HEK293 (cell line): ENCODE results near the gene PHYKPL.

Experiments used
- ZFP69B ChIP-seq: fragments of 450-650 bp; formaldehyde crosslinking; IDR thresholded peaks from 2 replicates; pipeline ENCODE4 v1.5.1; 2016; ENCODE audit warnings: missing biosample characterization, missing genetic modification characterization
- ZNF121 ChIP-seq: fragments of 450-650 bp; formaldehyde crosslinking; IDR thresholded peaks from 2 replicates; pipeline ENCODE4 v1.5.1; 2016; ENCODE audit warnings: missing biosample characterization, missing genetic modification characterization
- ZNF274 ChIP-seq, 2 experiments: fragments of 200-500 bp in 1 of 2; fragments of 450-650 bp in 1 of 2; sonication (Bioruptor generic) in 1 of 2; formaldehyde crosslinking in 1 of 2; IDR thresholded peaks; 2 replicates each; pipeline versions ENCODE4 v1.5.1 to v1.6.1; 2014 to 2016; ENCODE audit warnings: borderline replicate concordance in 1 of 2, inconsistent platforms in 1 of 2, low read length in 1 of 2, missing biosample characterization in 1 of 2, missing genetic modification characterization in 1 of 2
- ZNF37A ChIP-seq: fragments of 450-650 bp; IDR thresholded peaks from 2 replicates; pipeline ENCODE4 v1.5.1; 2018; ENCODE audit warnings: missing biosample characterization, missing genetic modification characterization
- ZNF404 ChIP-seq: fragments of 450-650 bp; formaldehyde crosslinking; IDR thresholded peaks from 2 replicates; pipeline ENCODE4 v1.5.1; 2017; ENCODE audit warnings: missing biosample characterization, missing genetic modification characterization
- TF ChIP-seq, protein P1 (sequence below): fragments of 450-650 bp; formaldehyde crosslinking; IDR thresholded peaks from 2 replicates; pipeline ENCODE4 v1.5.1; 2016; ENCODE audit warnings: missing biosample characterization, missing genetic modification characterization
- TF ChIP-seq, protein P2 (sequence below): fragments of 450-650 bp; formaldehyde crosslinking; IDR thresholded peaks from 2 replicates; pipeline ENCODE4 v1.5.1; 2016; ENCODE audit warnings: missing biosample characterization, missing genetic modification characterization
- TF ChIP-seq, protein P3 (sequence below): fragments of 450-650 bp; formaldehyde crosslinking; IDR thresholded peaks from 2 replicates; pipeline ENCODE4 v1.5.1; 2016; ENCODE audit warnings: missing biosample characterization, missing genetic modification characterization, low read depth

DNA sequence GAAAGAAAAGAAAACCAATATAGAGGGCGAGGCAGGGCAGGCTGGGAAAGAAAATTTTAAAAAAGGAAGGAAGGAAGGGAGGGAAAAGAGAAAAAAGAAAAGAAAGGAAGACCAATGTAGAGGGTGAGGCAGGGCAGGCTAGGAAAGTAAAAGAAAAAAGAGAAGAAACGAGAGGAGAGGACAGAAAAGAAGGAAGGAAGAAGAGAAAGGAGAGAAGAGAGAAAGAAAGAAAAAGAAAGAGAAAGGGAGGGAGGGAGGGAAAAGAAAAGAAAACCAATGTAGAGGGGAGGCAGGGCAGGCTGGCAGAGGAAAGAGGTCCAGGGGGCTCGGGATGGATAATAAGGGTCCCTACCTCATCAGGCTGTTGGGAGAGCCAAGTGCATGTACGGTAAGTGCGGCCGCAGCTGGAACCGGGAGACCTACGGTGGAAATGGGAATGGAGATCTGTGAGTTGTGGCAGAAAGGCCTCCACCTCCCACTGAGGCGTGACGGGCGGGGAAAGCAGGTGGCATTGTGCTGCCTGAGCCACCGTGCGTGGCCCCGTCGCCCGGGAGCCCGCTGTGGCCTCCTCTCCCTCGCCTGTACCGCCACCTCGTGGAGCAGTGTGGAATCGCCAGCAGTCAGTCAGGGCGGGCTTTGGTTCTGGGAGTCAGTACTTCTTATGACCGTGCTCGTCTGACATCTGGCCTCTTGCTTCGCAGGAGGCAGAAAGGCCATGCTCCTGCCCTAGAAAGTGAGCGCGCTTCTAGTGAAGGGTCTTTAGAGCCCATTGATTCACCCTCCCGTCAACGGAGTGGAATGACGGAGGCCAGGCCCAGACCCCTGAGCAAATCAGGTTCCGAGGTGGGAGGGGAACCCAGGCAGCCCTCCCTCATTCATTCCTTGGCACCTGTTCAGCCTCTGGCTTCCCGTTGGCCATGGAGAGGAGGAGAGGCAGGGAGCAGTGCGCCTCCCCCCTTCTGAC is 68.5 kb downstream of the PHYKPL start:
- TF ChIP-seq ZNF37A (tag by site-specific recombination) = no peak
- TF ChIP-seq ZFP69B (tag by site-specific recombination) = peak; percentile 63
- TF ChIP-seq, protein P1, sequence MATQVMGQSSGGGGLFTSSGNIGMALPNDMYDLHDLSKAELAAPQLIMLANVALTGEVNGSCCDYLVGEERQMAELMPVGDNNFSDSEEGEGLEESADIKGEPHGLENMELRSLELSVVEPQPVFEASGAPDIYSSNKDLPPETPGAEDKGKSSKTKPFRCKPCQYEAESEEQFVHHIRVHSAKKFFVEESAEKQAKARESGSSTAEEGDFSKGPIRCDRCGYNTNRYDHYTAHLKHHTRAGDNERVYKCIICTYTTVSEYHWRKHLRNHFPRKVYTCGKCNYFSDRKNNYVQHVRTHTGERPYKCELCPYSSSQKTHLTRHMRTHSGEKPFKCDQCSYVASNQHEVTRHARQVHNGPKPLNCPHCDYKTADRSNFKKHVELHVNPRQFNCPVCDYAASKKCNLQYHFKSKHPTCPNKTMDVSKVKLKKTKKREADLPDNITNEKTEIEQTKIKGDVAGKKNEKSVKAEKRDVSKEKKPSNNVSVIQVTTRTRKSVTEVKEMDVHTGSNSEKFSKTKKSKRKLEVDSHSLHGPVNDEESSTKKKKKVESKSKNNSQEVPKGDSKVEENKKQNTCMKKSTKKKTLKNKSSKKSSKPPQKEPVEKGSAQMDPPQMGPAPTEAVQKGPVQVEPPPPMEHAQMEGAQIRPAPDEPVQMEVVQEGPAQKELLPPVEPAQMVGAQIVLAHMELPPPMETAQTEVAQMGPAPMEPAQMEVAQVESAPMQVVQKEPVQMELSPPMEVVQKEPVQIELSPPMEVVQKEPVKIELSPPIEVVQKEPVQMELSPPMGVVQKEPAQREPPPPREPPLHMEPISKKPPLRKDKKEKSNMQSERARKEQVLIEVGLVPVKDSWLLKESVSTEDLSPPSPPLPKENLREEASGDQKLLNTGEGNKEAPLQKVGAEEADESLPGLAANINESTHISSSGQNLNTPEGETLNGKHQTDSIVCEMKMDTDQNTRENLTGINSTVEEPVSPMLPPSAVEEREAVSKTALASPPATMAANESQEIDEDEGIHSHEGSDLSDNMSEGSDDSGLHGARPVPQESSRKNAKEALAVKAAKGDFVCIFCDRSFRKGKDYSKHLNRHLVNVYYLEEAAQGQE (tag by site-specific recombination) = no peak
- no peak for TF ChIP-seq ZNF404 (tag by site-specific recombination)
- no peak for TF ChIP-seq ZNF121 (tag by site-specific recombination)
- TF ChIP-seq, protein P2, sequence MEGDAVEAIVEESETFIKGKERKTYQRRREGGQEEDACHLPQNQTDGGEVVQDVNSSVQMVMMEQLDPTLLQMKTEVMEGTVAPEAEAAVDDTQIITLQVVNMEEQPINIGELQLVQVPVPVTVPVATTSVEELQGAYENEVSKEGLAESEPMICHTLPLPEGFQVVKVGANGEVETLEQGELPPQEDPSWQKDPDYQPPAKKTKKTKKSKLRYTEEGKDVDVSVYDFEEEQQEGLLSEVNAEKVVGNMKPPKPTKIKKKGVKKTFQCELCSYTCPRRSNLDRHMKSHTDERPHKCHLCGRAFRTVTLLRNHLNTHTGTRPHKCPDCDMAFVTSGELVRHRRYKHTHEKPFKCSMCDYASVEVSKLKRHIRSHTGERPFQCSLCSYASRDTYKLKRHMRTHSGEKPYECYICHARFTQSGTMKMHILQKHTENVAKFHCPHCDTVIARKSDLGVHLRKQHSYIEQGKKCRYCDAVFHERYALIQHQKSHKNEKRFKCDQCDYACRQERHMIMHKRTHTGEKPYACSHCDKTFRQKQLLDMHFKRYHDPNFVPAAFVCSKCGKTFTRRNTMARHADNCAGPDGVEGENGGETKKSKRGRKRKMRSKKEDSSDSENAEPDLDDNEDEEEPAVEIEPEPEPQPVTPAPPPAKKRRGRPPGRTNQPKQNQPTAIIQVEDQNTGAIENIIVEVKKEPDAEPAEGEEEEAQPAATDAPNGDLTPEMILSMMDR = peak; percentile 97
- TF ChIP-seq, protein P3, sequence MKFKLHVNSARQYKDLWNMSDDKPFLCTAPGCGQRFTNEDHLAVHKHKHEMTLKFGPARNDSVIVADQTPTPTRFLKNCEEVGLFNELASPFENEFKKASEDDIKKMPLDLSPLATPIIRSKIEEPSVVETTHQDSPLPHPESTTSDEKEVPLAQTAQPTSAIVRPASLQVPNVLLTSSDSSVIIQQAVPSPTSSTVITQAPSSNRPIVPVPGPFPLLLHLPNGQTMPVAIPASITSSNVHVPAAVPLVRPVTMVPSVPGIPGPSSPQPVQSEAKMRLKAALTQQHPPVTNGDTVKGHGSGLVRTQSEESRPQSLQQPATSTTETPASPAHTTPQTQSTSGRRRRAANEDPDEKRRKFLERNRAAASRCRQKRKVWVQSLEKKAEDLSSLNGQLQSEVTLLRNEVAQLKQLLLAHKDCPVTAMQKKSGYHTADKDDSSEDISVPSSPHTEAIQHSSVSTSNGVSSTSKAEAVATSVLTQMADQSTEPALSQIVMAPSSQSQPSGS = no peak
- TF ChIP-seq ZNF274 (IDR thresholded peaks at IDR 0.05; ENCODE audit: low read length) = no peak
- TF ChIP-seq ZNF274 (tag by site-specific recombination; IDR thresholded peaks at IDR 0.05; ENCODE audit: borderline replicate concordance) = no peak
